ENCODE measurements around the gene SYT10.

- no peak for TF ChIP-seq CTCF (conservative IDR thresholded peaks at IDR 0.05; ENCODE audit: low read length)
- no peak for TF ChIP-seq EZH2phosphoT487 (IDR thresholded peaks at IDR 0.05; ENCODE audit: borderline replicate concordance, low read depth, low read length)
Measured at GRCh38 chr12:33484161-33484560, 44.5 kb upstream of the SYT10 start.
